Left ventricle myocardium inferior (tissue), 1 donor: ENCODE measurements around the gene SGMS2. TPM values are rescaled to one million over a fixed set of nuclear protein-coding genes. Genes with fewer than 3 reads are reported as not detected.

Source experiments
- DNase-seq: peaks from one replicate; pipeline ENCODE4 v3.0.0-alpha.2; 2020
- H3K27ac ChIP-seq: fragments of 200-600 bp; replicated peaks from 2 replicates; pipeline ENCODE4 v1.8.0; 2021
- H3K27me3 ChIP-seq: fragments of 200-600 bp; 2 replicates; pipeline ENCODE4 v1.8.0; 2021; ENCODE audit warnings: low read depth
- H3K36me3 ChIP-seq: fragments of 200-600 bp; 2 replicates; pipeline ENCODE4 v1.8.0; 2021
- H3K4me1 ChIP-seq: fragments of 200-600 bp; 2 replicates; pipeline ENCODE4 v1.8.0; 2021
- H3K4me3 ChIP-seq: fragments of 200-600 bp; 2 replicates; pipeline ENCODE4 v1.8.0; 2021; ENCODE audit warnings: mild to moderate bottlenecking, moderate library complexity
- H3K9me3 ChIP-seq: fragments of 200-600 bp; replicated peaks from 2 replicates; pipeline ENCODE4 v1.8.0; 2021
- intact Hi-C: fragments of 100-400 bp; cut with micrococcal nuclease; formaldehyde crosslinking; loops from one replicate; pipeline ENCODE4 v1.11.0; 2022
- total RNA-seq: library from RNA; stranded (reverse); fragmentation: NEBNext Ultra II Directional; extraction: Animal tissue kit (Norgen Biotek cat#: 25700); gene quantifications from one replicate; pipeline ENCODE4 v1.2.1, GENCODE V29; 2021
- TF ChIP-seq, protein P1 (sequence below): fragments of 200-600 bp; IDR thresholded peaks from 2 replicates; pipeline ENCODE4 v1.8.0; 2021; ENCODE audit warnings: antibody characterized with exemption, mild to moderate bottlenecking, borderline replicate concordance
- donor health status: DM: no; HTN: yes; CAD: no; lungs with severe emphysema.

The SGMS2 gene
- total RNA-seq, 1 donor from 2014 or later, result 21.4 TPM

DNA sequence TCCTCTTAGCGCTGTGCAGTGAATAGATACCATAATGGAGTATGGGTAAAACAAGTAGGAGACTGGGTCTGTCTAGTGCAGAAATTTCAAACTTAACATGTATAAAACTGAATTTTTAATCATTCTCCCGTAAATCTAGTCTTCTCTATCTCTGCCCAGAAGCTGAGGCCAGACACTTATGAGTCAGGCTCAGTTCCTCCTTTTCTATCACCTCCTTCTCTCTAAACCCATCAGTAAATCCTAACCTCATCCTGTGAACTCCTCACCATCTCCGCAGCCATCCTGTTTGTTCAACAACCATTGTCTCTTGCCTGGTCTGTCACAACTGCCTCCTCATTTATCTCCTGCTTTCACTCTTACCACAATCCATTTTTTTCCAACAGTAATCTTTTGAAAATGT lies 19.8 kb upstream of the SGMS2 start:
- Histone ChIP-seq H3K27ac (no peak overlapping the region), H3K27me3 (no peaks in the 10 kb centered on the region), H3K9me3 (no peaks in the 10 kb centered on the region), H3K4me3 (no peak overlapping the region), H3K4me1 (peaks cover 6% of the 10 kb centered on the region), H3K36me3 (no peaks in the 10 kb centered on the region)
- intact Hi-C loops, result no loop called here
- TF ChIP-seq, protein P1, sequence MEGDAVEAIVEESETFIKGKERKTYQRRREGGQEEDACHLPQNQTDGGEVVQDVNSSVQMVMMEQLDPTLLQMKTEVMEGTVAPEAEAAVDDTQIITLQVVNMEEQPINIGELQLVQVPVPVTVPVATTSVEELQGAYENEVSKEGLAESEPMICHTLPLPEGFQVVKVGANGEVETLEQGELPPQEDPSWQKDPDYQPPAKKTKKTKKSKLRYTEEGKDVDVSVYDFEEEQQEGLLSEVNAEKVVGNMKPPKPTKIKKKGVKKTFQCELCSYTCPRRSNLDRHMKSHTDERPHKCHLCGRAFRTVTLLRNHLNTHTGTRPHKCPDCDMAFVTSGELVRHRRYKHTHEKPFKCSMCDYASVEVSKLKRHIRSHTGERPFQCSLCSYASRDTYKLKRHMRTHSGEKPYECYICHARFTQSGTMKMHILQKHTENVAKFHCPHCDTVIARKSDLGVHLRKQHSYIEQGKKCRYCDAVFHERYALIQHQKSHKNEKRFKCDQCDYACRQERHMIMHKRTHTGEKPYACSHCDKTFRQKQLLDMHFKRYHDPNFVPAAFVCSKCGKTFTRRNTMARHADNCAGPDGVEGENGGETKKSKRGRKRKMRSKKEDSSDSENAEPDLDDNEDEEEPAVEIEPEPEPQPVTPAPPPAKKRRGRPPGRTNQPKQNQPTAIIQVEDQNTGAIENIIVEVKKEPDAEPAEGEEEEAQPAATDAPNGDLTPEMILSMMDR, result no peak
- DNase-seq, result no peak

DNA sequence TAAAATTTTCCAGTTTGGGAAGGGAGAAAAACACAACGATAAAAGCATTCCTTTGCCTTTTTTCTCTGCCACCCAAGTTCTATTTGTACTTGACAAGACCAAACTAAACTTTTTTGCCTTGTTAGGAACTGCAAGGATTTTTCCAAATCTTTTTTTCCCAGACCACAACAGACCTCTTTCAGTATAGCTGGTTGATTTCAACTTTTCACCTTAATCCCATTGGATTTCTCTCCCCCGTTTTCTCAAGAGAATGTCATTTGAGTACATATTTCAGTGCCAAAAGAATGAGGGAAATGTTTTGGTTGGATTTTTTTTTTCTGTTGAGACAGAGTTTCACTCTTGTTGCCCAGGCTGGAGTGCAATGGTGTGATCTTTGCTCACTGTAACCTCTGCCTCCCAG lies 18.5 kb upstream of the SGMS2 start:
- Histone ChIP-seq H3K4me3 (no peak overlapping the region), H3K4me1 (no peaks in the 10 kb centered on the region), H3K27me3 (no peaks in the 10 kb centered on the region), H3K9me3 (no peaks in the 10 kb centered on the region), H3K27ac (no peak overlapping the region), H3K36me3 (no peaks in the 10 kb centered on the region)
- DNase-seq, result no peak
- TF ChIP-seq, protein P1, result no peak
- intact Hi-C loops, result no loop called here

DNA sequence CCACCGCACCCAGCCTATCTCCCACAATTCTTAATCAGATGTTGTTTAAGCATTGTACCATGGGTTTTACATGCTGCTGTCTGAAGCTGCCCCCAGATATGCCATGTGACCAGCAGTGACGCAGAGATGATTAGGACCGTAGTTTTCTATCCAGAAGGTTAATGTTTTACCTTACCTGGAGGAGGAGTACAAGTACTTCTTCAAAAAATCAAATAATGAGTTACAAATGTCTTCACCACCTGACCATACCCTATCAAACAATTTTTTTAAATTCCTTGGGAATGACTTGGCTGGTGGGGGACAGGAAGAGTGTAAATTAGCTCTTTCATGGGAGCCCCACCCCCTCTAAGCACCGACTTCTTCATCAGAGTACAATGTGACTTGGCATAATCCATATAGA lies 16.2 kb upstream of the SGMS2 start:
- TF ChIP-seq, protein P1, result no peak
- Histone ChIP-seq H3K4me3 (no peak overlapping the region), H3K36me3 (no peaks in the 10 kb centered on the region), H3K27ac (no peak overlapping the region), H3K9me3 (no peaks in the 10 kb centered on the region), H3K27me3 (no peaks in the 10 kb centered on the region), H3K4me1 (no peaks in the 10 kb centered on the region)
- intact Hi-C loops, result no loop called here
- no peak for DNase-seq

DNA sequence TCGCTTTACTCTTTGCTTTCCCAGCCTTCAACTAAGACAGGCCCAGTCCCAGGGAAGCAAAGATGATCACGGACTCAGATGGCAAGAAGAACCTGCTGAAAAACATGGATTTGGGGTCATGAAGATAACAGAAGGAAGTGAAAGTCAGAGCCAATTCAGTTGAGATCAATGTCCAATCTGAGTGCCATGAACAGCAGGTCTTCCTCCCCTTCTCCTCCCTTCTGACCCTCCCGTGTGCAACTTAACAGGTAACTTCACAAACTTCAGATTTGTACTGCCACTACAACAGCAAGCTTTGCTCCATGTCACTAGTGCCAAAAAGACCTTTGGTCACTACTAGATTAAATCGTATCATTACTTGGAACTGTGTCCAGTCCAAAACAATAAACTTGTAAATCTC lies 15.5 kb upstream of the SGMS2 start:
- DNase-seq, result no peak
- TF ChIP-seq, protein P1, result no peak
- H3K27me3 ChIP-seq, result no peaks in the 10 kb centered on the region
- no peaks in the 10 kb centered on the region for H3K36me3 ChIP-seq
- H3K9me3 ChIP-seq, result no peaks in the 10 kb centered on the region
- H3K27ac ChIP-seq, result no peak overlapping the region
- no peaks in the 10 kb centered on the region for H3K4me1 ChIP-seq
- H3K4me3 ChIP-seq, result no peak overlapping the region
- intact Hi-C loops, result no loop called here

DNA sequence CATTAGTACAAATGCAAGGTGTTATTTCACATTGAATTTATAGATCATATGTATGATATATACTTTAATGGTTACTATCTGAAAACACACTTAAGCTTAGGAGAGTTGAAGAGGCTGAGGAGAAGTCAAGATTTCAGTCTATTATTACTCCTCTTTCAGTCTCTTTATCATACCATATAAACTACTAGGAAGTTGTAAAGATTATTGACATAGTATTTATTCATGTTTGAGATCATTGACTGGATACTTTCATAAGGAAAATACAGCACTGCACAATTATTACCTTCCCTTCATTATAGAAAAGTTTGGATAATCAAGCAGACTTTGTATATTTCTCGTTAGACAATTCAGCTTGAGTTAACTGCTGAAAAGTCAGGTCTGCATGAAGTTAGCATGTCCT lies 10.0 kb upstream of the SGMS2 start:
- H3K4me3 ChIP-seq, result no peak overlapping the region
- no peaks in the 10 kb centered on the region for H3K36me3 ChIP-seq
- no peaks in the 10 kb centered on the region for H3K9me3 ChIP-seq
- H3K27ac ChIP-seq, result no peak overlapping the region
- intact Hi-C loops, result no loop called here
- no peaks in the 10 kb centered on the region for H3K27me3 ChIP-seq
- TF ChIP-seq, protein P1, result no peak
- H3K4me1 ChIP-seq, result no peaks in the 10 kb centered on the region
- DNase-seq, result no peak

DNA sequence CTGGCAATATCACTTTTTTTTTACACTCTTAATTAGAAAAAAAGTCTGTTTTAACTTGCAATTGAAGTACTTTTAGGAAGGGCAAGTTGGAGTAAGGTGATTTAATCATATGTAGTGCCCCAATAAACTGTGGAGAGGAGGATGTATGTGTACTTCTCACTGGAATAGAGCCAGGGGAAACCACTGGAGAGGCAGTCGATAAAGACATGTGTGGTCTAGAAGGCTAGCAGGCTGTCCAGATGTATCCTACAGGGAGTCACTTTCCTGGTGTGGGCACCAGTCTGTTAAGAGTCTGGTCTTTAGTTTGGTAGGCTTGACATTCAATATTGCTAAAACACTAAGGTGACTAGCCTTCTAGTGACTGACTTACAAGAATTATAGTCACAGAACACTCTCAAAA lies 9.6 kb upstream of the SGMS2 start:
- Histone ChIP-seq H3K4me1 (no peaks in the 10 kb centered on the region), H3K9me3 (no peaks in the 10 kb centered on the region), H3K27me3 (no peaks in the 10 kb centered on the region), H3K4me3 (no peak overlapping the region), H3K36me3 (no peaks in the 10 kb centered on the region), H3K27ac (no peak overlapping the region)
- no peak for DNase-seq
- TF ChIP-seq, protein P1, result no peak
- intact Hi-C loops, result no loop called here
